Measurements from ENCODE around the gene CRACDL. TPM values are rescaled to one million over a fixed set of nuclear protein-coding genes. Genes with fewer than 3 reads are reported as not detected.

Gene CRACDL
- total and polyA plus RNA-seq, 2 of the 13 experiments (the other 11 are each of a cell fraction or from before 2014, with no cell fraction given): 0.15 to 0.26 TPM

DNA sequence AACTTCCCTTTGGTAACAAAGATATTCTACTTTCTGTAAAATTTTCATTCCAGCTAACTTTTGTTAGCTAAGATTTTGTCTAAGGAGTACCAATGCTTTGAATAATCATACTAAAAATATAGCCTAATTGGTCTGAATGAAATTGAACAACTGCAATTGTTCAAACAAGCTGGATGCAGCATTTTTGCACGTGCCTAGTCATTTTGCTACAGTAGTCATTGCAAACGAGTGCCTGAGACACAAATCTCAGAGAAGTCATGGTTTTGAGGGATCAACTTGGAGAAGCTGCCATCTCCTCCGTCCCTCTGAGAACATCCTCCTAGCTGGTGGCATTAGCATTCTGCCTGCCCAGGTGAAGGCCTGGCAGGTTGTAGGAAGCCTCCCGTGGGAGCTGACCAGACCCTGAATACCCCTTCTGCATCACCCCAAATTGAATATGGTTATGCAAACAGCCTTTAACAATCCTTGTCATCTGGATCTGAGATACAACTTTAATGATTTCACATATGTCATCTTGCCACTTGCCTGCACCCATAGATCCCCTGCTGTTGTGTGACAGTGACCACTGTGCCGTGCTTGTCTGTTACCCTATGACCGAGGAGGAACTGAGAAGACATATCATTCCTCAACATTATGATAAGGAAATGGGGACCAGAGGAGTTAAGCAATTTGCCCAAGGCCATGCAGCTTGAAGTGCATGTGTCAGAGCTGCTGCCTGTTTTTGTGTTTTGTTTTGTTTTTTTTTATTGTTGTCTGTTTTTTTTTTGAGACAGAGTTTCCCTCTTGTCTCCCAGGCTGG, 176.0 kb downstream of the CRACDL start:
- FAIRE-seq: no peak
- Histone ChIP-seq H3K9me3 (ENCODE audit: low read length) (no peaks in the 10 kb centered on the region), H3K27me3 (ENCODE audit: control insufficient read depth in 1 of 2, insufficient read depth in 2 of 2, low read length in 2 of 2) (peaks cover 0 to 13% of the 10 kb centered on the region in 2 experiments; a peak in 2 of 5 replicates), H2AFZ (ENCODE audit: low read length) (no peak overlapping the region), H3K4me2 (ENCODE audit: low read depth, low read length) (no peak overlapping the region), H3K27ac (ENCODE audit: extremely low read length, insufficient read depth, low read length) (no peak overlapping the region), H4K20me1 (ENCODE audit: insufficient read depth, low read length) (no peaks in the 10 kb centered on the region), H3K79me2 (ENCODE audit: insufficient read depth, low read length) (no peaks in the 10 kb centered on the region), H3K4me3 (replicated peaks in 1 of 3; ENCODE audit: insufficient read depth in 1 of 3, low read depth in 2 of 3, low read length in 3 of 3) (no peak overlapping the region), H3K36me3 (replicated peaks in 1 of 2; ENCODE audit: control insufficient read depth in 1 of 2, insufficient read depth in 2 of 2, low read length in 2 of 2) (no peaks in the 10 kb centered on the region), H3K9ac (ENCODE audit: insufficient read depth, low read depth, low read length) (no peak overlapping the region), H3K4me1 (ENCODE audit: insufficient read depth, low read length) (peaks cover 16% of the 10 kb centered on the region)
- 32% methylated on average over 5 of the region's 6 CpGs for WGBS (ENCODE audit: low lambda C conversion rate)
- TF ChIP-seq, protein P1, sequence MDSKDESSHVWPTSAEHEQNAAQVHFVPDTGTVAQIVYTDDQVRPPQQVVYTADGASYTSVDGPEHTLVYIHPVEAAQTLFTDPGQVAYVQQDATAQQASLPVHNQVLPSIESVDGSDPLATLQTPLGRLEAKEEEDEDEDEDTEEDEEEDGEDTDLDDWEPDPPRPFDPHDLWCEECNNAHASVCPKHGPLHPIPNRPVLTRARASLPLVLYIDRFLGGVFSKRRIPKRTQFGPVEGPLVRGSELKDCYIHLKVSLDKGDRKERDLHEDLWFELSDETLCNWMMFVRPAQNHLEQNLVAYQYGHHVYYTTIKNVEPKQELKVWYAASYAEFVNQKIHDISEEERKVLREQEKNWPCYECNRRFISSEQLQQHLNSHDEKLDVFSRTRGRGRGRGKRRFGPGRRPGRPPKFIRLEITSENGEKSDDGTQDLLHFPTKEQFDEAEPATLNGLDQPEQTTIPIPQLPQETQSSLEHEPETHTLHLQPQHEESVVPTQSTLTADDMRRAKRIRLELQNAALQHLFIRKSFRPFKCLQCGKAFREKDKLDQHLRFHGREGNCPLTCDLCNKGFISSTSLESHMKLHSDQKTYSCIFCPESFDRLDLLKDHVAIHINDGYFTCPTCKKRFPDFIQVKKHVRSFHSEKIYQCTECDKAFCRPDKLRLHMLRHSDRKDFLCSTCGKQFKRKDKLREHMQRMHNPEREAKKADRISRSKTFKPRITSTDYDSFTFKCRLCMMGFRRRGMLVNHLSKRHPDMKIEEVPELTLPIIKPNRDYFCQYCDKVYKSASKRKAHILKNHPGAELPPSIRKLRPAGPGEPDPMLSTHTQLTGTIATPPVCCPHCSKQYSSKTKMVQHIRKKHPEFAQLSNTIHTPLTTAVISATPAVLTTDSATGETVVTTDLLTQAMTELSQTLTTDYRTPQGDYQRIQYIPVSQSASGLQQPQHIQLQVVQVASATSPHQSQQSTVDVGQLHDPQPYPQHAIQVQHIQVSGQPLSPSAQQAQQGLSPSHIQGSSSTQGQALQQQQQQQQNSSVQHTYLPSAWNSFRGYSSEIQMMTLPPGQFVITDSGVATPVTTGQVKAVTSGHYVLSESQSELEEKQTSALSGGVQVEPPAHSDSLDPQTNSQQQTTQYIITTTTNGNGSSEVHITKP (CRISPR knock-in tag; IDR thresholded peaks at IDR 0.05; ENCODE audit: low read depth): no peak
- TF ChIP-seq, protein P2, sequence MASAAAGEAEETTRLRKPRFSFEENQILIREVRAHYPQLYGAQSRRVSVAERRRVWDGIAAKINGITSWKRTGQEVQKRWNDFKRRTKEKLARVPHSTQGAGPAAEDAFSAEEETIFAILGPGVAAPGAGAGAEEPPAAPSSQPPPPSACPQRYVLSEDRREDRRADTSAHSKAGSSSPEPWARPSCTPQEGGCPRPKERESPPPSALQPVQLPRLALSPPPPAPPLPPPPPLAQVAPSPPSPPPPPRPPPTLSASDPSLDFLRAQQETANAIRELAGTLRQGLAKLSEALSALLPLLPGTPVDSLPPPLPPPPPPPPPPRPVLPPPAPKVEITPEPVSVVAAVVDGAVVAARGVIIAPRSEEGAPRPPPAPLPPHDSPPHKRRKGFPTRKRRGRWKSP (CRISPR knock-in tag; IDR thresholded peaks at IDR 0.05): no peak
- TF ChIP-seq ZNF331 (CRISPR knock-in tag; IDR thresholded peaks at IDR 0.05): no peak
- TF ChIP-seq JUND (CRISPR knock-in tag; IDR thresholded peaks at IDR 0.05): no peak
- TF ChIP-seq ZNF34 (CRISPR knock-in tag; IDR thresholded peaks at IDR 0.05; ENCODE audit: borderline replicate concordance): no peak
- no peak for TF ChIP-seq ZNF644 (CRISPR knock-in tag; IDR thresholded peaks at IDR 0.05; ENCODE audit: low read depth)
- TF ChIP-seq CC2D1A (CRISPR knock-in tag; IDR thresholded peaks at IDR 0.05): no peak
- TF ChIP-seq, protein P3, sequence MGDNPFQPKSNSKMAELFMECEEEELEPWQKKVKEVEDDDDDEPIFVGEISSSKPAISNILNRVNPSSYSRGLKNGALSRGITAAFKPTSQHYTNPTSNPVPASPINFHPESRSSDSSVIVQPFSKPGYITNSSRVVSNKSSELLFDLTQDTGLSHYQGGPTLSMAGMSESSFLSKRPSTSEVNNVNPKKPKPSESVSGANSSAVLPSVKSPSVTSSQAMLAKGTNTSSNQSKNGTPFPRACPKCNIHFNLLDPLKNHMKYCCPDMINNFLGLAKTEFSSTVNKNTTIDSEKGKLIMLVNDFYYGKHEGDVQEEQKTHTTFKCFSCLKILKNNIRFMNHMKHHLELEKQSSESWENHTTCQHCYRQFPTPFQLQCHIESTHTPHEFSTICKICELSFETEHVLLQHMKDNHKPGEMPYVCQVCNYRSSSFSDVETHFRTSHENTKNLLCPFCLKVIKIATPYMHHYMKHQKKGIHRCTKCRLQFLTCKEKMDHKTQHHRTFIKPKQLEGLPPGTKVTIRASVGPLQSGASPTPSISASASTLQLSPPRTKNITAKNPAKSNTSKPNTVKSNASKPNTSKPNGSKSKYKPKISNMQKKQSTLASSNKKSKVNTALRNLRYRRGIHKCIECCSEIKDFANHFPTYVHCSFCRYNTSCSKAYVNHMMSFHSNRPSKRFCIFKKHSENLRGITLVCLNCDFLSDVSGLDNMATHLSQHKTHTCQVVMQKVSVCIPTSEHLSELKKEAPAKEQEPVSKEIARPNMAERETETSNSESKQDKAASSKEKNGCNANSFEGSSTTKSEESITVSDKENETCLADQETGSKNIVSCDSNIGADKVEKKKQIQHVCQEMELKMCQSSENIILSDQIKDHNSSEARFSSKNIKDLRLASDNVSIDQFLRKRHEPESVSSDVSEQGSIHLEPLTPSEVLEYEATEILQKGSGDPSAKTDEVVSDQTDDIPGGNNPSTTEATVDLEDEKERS (CRISPR knock-in tag; IDR thresholded peaks at IDR 0.05): no peak
- TF ChIP-seq ZNF468 (CRISPR knock-in tag; IDR thresholded peaks at IDR 0.05): no peak
- no peak for TF ChIP-seq ZNF230 (CRISPR knock-in tag; IDR thresholded peaks at IDR 0.05)
- TF ChIP-seq SAFB2 (CRISPR knock-in tag; IDR thresholded peaks at IDR 0.05; ENCODE audit: borderline replicate concordance, low read depth): no peak
- TF ChIP-seq, protein P4, sequence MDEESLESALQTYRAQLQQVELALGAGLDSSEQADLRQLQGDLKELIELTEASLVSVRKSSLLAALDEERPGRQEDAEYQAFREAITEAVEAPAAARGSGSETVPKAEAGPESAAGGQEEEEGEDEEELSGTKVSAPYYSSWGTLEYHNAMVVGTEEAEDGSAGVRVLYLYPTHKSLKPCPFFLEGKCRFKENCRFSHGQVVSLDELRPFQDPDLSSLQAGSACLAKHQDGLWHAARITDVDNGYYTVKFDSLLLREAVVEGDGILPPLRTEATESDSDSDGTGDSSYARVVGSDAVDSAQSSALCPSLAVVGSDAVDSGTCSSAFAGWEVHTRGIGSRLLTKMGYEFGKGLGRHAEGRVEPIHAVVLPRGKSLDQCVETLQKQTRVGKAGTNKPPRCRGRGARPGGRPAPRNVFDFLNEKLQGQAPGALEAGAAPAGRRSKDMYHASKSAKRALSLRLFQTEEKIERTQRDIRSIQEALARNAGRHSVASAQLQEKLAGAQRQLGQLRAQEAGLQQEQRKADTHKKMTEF (CRISPR knock-in tag; IDR thresholded peaks at IDR 0.05): no peak
- TF ChIP-seq PPARG (CRISPR knock-in tag; conservative IDR thresholded peaks at IDR 0.05): no peak
- no peak for TF ChIP-seq FOXM1 (CRISPR knock-in tag; IDR thresholded peaks at IDR 0.05)
- no peak for ATAC-seq
- DNase-seq (ENCODE audit: low spot score): no peak
- intact Hi-C loops (cut with micrococcal nuclease; ENCODE audit: unreplicated experiment) (no loop called here), in situ Hi-C loops (cut with HindIII; ENCODE audit: extremely low pct_ligation_motif_present, low pct_unique_long_range_greater_than_20kb) (no loop called here)
- ChIA-PET POLR2A (no interaction called here), CTCF (ENCODE audit: low intra/inter-chr PET ratio, low total read pairs) (no interaction called here)
- no TSS peak for BruUV-seq (replicated peaks)
